Left colon (tissue), 2 donors: ENCODE measurements around the gene HESX1. TPM values are rescaled to one million over a fixed set of nuclear protein-coding genes. Genes with fewer than 3 reads are reported as not detected.
A peak's percentile ranks its signal among the peaks of the same experiment; 100 is the strongest.

Experiments used
- ATAC-seq: fragments of 200-7000 bp; cut with Tn5 transposase; one replicate; pipeline ENCODE4 v1.9.1; 2020; ENCODE audit warnings: mild to moderate bottlenecking, moderate library complexity
- DNase-seq, 2 donors: peaks; one replicate each; pipeline ENCODE4 v3.0.0-alpha.2; 2020
- intact Hi-C, 2 donors: fragments of 100-400 bp; cut with DNase I in 1 of 2; cut with micrococcal nuclease in 1 of 2; formaldehyde crosslinking; loops; one replicate each; pipeline versions ENCODE4 v1.11.2 to v1.14.0; 2022; cut with DNase I, micrococcal nuclease
- total RNA-seq, 2 donors: library from RNA; stranded (reverse); fragmentation: NEBNext Ultra II Directional; extraction: Animal tissue kit (Norgen Biotek cat#: 25700); gene quantifications; one replicate each; pipeline ENCODE4 v1.2.1, GENCODE V29; 2021
- donor health status: DM: no; HTN: no; CAD: no.
- donor health status: DM: yes; HTN: yes; CAD: no.

Gene HESX1
- total RNA-seq, 2 donors from 2014 or later = 0.43 TPM; not detected in 1

DNA sequence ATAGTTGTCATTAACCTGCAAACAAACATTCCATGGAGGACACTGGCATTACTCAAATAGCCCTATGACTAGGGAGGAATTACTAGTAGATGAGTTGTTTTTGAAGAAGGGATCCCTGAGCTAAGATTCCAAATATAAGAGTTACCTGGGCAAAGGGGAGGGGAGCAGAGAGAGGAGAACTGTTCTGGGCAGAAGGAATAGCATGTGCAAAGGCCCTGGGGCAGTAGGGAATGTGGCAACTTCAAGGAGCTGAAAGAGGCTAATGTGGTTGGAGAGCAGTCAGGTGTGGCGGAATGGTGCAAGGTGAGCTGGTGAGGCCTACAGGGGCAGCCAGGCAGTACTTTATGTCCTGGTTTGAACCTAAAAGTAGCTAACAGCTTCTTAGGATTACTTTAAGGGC is 28.8 kb downstream of the HESX1 start:
- no peak for ATAC-seq
- DNase-seq = no peak
- intact Hi-C loops = no loop called here

GRCh38 chr3:57169872-57170623 is 29.7 kb downstream of the HESX1 start:
- intact Hi-C loops = no loop called here
- peak; percentile 87 for ATAC-seq
- DNase-seq = peak; percentile 58 to 74

GRCh38 chr3:57169108-57169507 is 30.7 kb downstream of the HESX1 start:
- DNase-seq (no peak), ATAC-seq (no peak)
- intact Hi-C loops = no loop called here

- intact Hi-C loops = no loop called here
- no peak for DNase-seq
- ATAC-seq = no peak
Measured at GRCh38 chr3:57168151-57168550, 31.6 kb downstream of the HESX1 start.

GRCh38 chr3:57166660-57167059 is 33.1 kb downstream of the HESX1 start:
- DNase-seq (no peak), ATAC-seq (no peak)
- intact Hi-C loops = no loop called here

- intact Hi-C loops = no loop called here
- ATAC-seq (no peak), DNase-seq (no peak)
Measured at GRCh38 chr3:57165641-57166040, 34.1 kb downstream of the HESX1 start.

GRCh38 chr3:57164657-57165573 is 34.9 kb downstream of the HESX1 start, which contains the start of gene IL17RD:
IL17RD (minus strand) TSS chr3:57165353; CDS start chr3:57165286, 67 bp downstream.
- DNase-seq (peak; percentile 68 to 85), ATAC-seq (peak; percentile 86)
- intact Hi-C loops = no loop called here

- peak in 1 of 2 donors; percentile 35 for DNase-seq
- peak; percentile 14 for ATAC-seq
- intact Hi-C loops = no loop called here
Measured at GRCh38 chr3:57164217-57164656, 35.5 kb downstream of the HESX1 start.

DNA sequence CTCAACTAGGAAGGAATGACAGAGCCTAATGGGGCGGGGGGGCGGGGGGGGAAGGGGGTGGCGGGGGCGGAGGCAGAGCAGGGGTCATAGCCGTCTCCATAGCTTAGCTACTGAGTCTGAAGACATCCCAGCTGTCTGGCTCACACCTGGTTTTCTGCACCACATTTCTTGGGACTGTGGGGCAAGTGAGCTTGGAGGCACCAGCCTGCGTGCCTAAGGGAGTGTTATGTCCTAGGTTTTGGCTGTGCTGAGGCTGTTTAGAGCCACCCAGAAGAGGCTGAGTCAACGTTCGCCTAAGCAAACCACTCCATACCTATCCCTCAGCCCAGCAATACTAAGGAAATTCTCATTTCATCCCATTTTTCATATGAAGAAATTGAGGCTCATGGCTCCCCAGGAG is 36.0 kb downstream of the HESX1 start:
- intact Hi-C loops = no loop called here
- ATAC-seq (no peak), DNase-seq (no peak)

DNA sequence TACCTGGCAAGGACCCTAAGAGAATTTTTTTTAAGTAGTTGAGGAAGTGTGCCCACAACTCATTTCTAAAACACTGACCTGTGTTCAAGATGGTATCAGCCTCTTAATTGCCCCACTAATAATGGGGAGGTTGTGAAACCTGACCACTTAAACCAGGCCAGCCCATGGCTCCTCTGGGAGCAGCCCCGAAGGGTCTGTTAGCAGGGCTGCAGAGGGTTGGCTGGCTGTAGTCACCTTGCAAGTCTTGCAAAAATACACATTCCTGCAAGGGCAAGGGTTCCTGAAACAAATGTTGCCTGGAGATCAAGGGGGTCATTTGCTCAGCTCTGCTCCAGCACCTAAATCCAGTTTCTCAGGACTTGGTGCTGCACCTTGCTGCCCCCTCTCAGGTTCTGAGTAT is 37.9 kb downstream of the HESX1 start:
- ATAC-seq (no peak), DNase-seq (no peak)
- intact Hi-C loops = no loop called here

DNA sequence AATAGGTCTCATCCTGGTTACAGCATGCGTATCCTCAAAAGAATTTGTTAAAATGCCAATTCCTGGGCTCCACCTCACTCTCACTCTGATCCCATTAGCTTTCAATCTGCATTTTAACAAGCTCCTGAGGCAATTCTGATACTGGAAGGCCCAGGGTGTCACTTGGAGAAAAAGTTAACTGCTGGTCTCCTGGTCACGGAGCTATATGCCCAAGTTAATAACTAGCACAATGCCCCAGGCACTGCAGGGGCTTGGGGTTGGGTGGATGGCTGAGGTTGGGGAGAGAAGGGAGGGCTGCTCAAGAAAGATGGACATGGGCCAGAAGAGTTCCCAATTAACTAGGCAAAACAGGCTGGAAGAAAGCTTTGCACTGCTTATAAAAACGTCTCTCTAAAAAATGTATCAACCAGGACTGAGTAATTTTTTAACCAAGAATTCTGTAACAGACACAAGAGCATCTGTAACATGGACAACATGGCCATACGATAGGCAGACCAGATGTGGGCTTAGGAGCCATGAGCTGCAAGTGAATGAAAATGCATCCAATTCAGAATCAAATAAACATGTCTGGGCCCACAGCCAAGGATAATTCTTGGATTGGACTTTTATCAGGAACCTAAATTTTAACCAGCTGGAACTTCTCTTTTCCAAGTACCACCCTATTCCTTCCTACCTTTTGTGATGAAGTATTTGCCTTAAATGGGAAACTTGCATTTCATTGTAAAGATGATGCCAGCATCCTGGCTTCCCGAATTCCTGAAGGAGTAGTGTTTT is 38.8 kb downstream of the HESX1 start:
- DNase-seq (no peak), ATAC-seq (peak; percentile 22)
- intact Hi-C loops = no loop called here

DNA sequence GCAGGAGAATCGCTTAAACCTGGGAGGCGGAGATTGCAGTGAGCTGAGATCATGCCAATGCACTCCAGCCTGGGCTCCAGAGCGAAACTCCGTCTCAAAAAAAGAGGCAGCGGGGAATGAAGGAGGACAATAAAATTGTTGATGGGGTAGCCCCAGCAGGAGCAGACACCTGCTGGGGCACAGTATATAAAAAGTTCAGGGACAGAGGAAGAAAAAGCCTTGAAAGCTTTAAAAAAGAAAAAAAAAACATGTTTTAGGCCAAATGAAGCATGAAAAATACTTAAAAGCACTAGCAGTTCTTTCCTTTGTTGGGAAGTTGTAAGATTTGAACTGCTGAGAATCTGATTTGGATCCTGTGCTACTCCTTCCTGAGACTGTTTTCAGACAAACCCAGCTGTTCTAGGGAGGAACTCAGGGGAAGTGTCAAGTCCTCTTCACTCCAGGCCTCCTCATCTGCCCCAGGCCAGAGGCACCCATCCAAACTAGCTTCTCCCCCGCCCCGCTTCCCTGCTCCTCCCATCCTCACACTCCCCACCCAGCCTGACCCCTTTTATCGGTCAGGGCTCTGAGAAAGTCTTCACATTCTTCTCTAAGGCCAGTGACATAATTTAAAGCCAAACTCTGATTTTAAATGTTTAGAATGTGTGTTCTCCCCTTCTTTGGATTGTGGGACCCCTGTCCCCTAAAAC is 39.6 kb downstream of the HESX1 start:
- DNase-seq (no peak), ATAC-seq (no peak)

DNA sequence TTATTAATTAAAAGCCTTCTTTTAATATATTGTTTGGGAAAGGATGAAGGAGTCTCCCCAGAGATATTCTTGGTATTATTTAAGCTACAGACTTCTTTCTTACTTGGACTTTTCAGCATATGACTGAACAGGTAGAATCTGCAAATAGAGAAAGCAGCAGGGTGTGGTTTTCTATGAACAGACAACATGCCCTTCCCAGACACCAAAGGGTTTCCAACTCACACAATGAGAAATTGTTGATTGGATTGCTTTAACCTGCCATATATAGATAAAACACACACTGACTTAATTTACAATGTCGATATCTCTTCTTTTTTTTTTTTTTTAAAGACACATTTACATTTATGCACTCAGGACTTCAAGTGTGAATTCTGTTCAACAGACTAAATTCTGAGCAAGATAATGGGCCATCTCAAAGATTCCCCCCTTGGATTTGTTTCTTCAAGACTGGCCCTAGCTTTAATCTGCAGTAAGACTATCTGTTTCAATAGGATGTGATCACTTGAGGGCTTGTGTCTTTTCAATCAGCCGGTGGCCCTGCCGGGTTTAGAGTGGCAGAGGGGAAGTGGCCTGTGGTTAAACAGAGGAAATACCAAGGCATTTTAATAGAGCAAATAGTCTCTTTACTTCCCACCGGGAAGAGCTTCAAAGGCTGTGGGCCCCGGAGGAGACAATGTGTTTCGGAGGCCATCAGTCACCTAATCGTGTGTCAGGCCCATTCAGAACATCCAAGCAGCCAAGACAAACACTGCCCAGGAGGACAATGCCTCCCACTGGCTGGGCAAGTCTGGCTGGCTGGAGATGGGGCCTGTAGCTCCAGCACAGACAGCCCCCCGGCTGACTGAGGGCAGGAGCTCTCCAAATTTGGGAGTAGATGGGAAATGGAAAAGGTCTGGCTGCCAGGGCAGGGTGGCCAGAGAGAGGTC is 40.7 kb downstream of the HESX1 start:
- peak; percentile 92 for ATAC-seq
- peak in 1 of 2 donors; percentile 21 for DNase-seq
- intact Hi-C loops = no loop called here

More for the DNA sequence above, 39.6 kb downstream of the HESX1 start:
- intact Hi-C loops = no loop called here

DNA sequence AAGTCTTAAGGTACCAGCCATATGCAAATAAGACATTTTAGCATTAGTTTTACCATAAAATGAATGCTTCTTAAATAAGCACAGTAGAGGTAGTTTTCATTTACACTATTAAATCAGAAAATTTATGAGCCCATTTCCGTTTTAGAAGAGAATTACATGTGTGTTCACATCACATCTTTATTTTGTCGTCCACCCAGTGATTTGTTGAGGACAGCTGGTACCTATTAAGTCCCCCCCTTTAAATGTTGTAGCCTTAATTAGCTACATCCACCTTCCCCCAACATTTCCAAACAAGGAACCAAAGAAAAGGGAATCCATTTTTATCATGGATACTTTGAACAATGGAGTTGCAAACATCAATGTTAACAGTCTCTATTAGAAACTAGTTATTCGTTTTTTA is 41.5 kb downstream of the HESX1 start:
- DNase-seq (no peak), ATAC-seq (no peak)
- intact Hi-C loops = no loop called here

GRCh38 chr3:57157545-57157944 is 42.2 kb downstream of the HESX1 start:
- no peak for ATAC-seq
- DNase-seq = no peak
- intact Hi-C loops = no loop called here

- intact Hi-C loops = no loop called here
- no peak for ATAC-seq
- DNase-seq = no peak
Measured at GRCh38 chr3:57155310-57155643, 44.5 kb downstream of the HESX1 start.

DNA sequence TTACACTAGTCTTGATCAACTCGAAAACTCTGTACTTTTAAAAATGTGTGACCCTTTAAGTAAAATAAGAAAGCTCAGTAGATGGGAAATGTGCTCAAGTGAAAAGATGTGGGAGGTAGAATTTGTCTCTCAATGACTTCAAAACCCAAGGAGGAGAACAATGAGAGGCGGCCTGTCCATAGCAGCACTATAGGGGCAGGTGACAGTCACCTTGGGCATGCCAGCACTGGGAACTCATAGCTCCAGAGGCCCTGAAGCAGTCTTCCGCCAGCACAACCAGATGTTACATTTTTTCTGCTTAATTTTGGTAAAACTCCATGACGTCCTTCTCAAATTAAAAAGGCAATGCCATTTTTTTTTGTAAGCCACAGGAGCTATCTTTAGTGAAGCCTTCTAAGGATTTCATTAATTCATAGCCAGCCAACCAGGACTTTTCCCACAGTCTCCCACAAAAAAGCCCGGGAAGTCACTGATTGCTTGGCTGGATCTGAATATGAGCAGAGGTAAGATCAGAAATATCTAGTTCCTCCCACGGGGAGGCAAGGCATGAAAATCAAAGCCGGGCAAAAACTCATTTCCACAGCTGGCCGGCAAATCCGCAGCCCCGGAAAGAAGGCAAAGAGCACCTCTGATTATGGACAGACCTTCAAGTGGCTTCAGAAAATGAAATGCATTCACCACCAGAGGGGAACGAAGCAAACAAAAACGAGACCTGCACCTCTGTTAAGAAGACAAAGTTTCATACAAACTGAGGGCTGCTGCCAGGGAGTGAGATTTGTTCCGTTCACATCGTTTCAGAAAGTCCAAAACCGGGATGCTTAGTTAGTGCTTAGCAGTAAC is 45.1 kb downstream of the HESX1 start:
- no peak for DNase-seq
- no peak for ATAC-seq
- intact Hi-C loops = no loop called here
